ENCODE results near the gene IER2.
"Not testable (repeated sequence)": the region's sequence is repeated elsewhere in the genome, so short reads cannot be mapped to it uniquely, and the experiment has no call there.

IER2 gene

DNA sequence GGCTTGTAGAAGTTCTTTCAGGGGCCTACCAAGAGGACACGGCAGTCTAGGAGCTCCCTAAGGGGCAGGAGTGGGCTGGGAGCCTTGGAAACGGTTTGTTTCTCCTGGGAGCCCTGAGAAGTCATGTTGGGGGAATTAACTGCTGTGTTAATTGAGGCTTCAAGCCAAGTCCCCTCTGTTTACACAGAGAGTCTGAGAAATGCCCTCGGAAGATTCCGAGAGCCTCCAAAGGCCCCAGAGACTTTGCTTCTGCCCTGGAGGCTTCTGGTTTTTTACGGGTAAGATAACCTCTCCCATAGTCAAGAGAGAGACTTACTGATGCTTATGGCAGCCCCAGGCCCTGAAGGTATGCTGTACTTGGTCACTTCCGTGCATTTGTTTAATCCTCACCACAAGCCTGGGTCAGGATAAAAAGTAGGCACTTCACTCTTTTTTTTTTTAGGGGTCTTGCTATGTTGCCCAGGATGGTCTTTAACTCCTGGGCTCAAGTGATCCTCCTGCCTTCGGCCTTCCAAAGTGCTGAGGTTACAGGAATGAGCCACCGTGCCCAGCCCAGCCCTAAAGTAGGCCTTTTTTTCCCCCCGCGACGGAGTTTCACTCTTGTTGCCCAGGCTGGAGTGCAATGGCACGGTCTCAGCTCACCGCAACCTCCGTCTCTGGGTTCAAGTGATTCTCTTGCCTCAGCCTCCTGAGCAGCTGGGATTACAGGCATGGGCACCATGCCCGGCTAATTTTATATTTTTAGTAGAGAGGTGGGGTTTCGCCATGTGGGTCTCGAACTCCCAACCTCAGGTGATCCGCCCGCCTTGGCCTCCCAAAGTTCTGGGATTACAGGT lies 15.2 kb downstream of the IER2 start:
- DNase-seq: no peak

DNA sequence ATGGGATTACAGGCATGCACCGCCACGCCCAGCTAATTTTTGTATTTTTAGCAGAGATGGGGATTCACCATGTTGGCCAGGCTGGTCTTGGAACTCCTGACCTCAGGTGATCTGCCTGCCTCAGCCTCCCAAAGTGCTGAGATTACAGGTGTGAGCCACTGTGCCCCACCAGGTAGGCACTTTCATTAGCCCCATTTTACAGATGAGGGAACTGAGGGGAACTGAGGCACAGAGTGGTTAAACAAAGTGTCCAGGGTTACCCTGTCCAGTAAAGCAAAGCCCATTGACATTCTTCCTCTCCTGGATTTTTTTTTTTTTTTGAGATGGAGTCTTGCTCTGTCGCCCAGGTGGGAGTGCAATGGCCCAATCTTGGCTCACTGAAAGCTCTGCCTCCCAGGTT lies 15.9 kb downstream of the IER2 start:
- not testable (repeated sequence) for DNase-seq

DNA sequence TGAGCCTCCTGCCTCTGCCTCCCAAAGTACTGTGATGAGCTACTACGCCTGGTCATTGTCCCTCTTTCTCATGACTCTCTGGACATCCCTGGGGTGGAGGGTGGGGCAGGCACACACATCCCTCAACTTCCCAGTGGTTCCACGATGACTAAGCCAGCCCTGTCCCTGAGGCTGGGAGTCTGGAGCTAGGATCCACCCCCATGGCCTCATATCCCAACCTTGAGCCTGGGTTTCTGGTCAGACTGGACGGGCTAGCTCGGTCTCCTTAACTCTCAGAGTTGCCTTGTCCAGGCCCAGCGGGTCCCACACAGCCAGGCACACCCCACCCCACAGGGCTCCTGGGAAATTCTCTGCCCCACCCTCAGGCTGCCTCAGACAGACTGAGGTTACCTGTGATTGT lies 19.6 kb downstream of the IER2 start:
- DNase-seq: no peak

DNA sequence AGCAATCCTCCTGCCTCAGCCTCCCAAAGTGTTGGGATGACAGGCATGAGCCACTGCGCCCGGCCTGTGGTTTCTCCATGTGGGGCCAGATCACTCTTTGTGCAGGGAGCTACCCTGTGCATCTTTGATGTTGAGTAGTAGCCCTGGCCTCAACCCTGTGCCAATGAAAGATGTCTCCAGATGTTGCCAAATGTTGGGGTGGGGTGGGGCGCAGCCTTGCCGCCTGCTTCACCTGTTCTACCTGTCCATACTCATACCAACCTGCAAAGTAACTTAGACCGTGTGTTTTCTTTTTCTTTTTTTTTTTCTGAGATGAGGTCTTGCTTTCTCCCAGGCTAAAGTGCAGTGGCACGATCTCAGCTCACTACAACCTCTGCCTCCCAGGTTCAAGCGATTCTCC lies 20.9 kb downstream of the IER2 start:
- DNase-seq: no peak

DNA sequence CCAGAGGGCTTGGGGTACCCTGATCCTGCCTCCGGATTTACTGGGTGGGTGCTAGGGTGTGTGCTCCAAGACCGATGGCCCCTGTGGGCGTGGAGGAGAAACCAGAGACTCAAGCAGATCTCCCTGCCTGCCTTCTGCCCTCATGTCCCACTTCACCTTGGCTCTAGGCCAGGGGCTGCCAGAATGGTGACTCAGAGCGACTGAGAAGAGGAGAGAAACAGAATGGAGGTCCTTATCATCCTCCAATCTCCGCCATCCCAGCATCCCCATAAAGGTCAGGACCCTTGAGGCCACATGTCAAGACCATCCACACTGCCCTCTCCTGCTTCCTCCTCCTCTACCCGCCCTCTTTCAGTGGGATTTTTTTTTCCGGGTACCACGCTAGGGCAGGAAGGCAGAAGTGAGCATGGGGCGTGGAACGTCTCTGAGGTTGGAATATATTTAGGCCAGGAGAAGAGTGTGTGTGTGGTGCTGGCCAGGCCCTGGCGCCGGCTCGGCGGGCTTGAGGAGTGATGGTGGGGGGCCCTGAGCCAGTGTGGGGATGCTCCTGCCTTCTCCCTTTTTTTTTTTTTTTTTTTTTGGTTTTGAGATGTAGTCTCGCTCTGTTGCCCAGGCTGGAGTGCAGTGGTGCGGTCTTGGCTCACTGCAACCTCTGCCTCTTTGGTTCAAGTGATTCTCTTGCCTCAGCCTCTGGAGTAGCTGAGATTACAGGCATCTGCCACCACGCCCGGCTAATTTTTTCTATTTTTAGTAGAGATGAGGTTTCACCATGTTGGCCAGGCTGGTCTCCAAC lies 22.3 kb downstream of the IER2 start:
- DNase-seq: peak; percentile 46 to 57

DNA sequence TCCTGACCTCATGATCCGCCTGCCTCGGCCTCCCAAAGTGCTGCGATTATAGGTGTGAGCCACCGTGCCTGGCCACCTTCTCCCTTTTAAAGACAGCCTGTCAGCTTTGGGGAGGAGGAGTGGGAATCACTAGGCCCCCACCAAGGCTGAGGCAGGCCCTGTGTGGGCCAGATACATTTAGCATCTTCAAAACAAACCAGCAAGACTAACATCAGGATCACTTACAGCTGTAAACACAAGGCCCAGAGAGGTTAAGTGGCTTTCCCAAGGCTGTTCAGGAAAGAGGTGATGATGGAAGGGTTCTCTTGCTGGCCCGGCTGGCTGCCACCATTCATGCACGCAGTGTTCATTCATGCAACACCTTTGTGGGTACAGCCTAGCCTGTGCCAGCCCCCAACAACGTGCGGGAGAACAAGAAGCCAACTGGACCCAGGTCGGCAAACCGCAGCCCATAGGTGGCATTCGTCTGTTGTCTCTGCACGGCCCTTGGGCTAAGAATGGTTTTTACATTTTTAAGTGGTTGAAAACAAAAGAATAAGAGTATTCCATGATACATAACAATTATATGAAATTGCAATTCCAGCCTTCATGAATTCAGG lies 23.0 kb downstream of the IER2 start:
- DNase-seq: no peak

DNA sequence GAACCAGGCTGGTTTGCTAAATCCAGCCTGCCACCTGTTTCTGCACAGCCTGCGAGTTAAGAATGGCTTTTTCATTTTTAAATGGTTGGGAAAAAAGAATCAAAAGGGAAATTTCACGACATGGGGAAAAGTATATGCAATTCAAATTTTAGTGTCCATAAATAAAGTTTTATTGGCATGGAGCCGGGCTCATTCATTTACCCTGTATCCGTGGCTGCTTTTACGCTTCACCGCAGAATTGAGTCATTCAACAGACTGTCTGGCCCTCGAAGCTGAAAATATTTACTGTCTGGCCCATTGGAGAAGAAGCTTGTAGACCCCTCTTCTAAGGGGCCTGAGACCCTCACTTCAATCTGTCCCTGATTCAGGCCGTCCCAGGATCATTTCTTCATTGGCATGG lies 26.1 kb downstream of the IER2 start:
- no peak for DNase-seq

DNA sequence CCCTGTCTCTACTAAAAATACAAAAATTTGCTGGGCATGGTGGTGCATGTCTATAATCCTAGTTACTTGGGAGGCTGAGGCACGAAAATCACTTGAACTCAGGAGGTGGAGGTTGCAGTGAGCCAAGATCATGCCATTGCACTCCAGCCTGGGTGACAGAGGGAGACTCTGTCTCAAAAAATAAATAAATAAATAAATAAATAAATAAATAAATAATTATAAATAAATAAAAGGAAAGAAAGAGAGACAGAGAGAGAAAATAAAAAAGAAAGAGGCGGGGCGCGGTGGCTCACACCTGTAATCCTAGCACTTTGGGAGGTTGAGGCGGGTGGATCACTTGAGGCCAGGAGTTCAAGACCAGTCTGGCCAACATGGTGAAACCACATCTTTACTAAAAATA lies 27.4 kb downstream of the IER2 start:
- not testable (repeated sequence) for DNase-seq

DNA sequence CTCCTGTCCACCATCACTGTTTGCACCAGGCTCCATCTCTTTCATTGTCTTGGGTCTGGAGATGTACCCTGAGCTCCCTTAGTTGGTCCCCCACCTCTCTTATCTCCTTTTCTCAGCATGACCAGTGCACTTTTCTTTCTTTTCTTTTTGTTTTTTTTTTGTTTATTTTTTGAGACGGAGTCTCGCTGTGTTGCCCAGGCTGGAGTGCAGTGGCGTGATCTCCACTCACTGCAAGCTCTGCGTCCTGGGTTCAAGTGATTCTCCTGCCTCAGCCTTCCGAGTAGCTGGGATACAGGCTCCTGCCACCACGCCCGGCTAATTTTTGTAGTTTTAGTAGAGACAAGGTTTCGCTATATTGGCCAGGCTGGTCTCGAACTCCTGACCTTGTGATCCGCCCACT lies 28.1 kb downstream of the IER2 start:
- DNase-seq: not testable (repeated sequence)

DNA sequence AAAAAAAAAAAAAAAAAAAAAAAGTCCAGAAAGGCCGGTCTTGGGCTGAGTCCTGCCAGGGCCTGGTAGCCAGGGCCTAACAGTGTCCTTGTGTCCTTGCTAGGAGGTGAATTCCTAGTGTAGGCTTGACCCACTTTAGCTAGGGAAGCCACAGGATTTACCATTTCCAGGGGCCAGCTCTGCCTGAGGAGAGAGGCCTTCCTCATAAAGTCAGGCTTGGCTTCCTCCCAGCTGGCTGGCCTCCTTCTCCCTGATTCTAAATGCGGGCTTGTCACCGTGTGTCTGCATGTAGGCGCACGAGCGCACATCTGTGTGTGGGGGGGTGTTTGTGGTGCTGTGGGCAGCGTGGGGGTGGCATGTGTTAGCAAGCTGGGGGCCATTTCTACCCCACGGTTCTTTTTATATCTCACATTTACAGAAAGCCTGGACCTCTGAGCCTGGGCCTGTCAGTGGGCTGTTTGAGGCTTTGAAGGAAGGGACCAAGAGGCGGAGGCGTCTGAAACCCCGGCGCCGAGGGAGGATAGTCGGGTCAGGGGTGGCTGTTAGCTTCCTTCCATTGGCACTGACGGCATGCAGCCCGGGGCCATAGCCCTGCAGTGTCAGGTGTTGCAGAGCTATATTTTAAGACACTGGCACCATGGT lies 31.7 kb downstream of the IER2 start:
- peak in 1 of 2 donors; percentile 75 for DNase-seq

DNA sequence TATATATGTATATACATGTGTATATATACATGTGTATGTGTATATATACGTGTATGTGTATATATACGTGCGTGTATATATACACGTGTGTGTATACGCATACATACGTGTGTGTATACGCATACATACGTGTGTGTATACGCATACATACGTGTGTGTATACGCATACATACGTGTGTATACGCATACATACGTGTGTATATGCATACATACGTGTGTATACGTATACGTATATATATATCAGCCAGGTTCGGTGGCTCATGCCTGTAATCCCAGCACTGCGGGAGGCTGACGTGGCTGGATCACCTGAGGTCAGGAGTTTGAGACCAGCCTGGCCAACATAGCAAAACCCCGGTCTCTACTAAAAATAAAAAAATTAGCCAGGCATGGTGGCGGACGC lies 34.7 kb downstream of the IER2 start:
- not testable (repeated sequence) for DNase-seq

DNA sequence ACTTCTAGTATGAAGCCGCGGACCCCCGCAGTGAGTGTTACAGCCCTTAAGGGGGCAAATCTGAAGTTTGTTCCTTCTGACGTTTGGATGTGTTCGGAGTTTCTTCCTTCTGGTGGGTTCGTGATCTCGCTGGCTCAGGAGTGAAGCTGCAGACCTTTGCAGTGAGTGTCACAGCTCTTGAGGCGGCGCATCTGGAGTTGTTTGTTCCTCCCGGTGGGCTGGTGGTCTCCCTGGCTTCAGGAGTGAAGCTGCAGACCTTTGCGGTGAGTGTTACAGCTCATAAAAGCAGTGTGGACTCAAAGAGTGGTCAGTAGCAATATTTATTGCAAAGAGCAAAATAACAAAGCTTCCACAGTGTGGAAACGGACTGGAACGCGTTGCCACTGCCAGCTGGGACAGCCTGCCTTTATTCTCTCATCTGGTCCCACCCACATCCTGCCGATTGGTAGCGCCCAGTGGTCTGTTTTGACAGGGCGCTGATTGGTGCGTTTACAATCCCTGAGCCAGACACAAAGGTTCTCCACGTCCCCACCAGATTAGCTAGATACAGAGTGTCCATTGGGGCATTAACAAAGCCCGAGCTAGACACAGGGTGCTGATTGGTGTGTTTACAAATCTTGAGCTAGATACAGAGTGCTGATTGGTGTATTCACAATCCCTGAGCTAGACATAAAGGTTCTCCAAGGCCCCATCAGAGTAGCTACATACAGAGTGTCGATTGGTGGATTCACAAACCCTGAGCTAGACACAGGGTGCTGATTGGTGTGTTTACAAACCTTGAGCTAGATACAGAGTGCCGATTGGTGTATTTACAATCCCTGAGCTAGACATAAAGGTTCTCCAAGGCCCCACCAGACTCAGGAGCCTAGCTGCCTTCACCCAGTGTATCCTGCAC lies 35.8 kb downstream of the IER2 start:
- DNase-seq: not testable (repeated sequence)

DNA sequence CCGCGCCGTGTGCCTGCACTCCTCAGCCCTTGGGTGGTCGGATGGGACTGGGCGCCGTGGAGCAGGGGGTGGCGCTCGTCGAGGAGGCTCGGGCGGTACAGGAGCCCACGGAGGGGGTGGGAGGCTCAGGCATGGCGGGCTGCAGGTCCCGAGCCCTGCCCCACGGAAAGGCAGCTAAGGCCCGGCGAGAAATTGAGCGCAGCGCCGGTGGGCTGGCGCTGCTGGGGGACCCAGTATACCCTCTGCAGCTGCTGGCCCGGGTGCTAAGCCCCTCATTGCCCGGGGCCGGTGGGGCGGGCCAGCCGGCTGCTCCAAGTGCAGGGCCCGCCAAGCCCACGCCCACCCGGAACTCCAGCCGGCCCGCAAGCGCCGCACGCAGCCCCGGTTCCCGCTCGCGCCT lies 36.5 kb downstream of the IER2 start:
- DNase-seq: not testable (repeated sequence)

DNA sequence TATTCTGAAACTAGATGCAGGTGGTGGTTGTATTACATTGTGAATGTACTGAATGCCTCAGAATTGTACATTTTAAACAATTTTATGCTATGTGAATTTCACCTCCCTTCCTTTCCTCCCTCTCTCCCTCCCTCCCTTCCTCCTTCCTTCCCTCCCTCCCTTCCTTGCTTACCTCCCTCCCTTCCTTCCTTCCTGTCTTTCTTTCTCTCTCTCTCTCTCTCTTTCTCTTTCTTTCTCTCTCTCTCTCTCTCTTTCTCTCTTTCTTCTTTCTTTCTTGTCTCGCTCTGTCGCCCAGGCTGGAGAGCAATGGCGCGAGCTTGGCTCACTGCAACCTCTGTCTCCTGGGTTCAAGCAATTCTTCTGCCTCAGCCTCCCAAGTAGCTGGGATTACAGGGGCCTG lies 37.2 kb downstream of the IER2 start:
- no peak for DNase-seq

DNA sequence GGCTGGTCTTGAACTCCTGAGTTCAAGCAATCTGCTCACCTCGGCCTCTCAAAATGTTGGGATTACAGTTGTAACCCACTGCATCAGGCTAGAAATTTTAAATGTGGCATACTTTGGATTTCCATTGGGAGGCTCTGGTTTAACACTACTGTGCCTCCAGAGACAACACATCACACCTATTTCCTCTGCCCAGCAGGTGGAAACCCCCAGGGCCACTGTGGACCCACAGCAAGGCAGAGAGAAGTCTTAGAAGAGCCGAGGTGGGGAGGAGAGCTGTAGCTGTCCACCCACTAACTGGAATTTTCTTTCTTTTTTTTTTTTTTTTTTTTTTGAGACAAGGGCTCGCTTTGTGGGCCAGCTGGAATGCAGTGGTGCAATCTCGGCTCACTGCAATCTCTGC lies 39.4 kb downstream of the IER2 start:
- no peak for DNase-seq

DNA sequence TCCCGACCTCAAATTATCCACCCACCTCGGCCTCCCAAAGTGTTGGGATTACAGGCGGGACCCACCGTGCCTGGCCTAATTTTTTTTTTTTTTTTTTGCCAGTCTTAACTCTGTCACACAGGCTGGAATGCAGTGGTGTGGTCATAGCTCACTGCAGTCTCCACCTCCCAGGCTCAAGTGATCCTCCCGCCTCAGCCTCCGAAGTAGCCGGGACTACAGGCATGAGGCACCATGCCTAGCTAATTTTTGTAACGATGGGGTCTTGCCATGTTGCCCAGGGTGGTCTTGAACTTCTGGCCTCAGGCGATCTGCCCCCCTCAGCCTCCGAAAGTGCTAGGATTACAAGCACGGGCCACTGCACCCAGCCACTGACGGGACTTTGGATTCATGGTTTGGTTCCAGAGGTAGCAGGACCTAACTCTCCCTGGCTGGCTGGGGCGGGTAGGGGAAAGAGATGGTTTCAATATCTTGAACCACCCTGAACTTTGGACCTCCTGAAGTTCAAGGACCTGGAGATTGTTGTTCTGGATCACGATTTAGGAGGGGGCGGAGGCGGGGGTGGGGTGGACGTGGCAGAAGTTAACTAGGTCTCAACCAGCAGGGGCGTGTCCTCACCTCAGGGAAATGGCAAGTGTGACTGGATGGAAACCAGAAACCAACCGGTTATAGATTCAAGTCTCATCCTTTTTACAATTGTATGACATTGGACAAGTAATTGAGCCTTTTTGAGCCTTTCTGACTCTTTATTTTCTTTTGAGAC lies 40.8 kb downstream of the IER2 start:
- DNase-seq: no peak

DNA sequence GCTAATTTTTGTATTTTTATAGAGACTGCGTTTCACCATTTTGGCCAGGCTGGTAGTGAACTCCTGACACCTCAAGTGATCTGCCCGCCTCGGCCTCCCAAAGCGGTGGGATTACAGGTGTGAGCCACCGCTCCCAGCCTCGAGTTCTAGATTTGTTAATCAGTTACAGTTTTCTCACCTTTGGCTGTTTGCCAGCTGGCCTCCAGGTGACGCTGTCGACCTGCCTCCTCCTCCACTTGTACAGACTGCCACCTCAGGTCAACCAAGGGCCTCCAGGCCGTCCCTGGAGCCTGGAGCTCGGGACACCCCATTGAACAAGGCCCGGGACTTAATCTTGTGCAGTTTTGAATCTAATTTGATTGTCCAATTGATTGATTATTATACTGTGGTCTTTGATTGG lies 45.5 kb downstream of the IER2 start:
- DNase-seq: no peak

DNA sequence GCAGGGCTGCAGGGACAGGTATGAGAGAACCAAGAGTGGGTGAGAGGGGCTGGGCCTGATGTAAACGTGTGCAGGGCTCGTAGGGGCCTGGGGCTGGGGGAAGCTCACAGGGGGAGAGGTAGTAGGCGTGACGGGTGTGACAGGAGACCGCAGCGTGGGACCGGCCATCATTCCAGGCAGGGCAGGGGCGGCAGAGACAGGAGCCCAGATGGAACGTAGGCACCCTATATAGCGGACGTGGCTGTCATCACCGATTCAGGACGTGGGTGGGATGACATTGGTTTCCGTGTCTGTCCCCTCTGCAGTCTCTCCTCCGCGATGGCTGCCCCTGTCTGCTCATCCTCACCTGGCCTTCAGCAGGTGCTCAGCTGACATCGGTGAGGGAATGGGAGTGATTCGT lies 48.4 kb downstream of the IER2 start:
- no peak for DNase-seq

DNA sequence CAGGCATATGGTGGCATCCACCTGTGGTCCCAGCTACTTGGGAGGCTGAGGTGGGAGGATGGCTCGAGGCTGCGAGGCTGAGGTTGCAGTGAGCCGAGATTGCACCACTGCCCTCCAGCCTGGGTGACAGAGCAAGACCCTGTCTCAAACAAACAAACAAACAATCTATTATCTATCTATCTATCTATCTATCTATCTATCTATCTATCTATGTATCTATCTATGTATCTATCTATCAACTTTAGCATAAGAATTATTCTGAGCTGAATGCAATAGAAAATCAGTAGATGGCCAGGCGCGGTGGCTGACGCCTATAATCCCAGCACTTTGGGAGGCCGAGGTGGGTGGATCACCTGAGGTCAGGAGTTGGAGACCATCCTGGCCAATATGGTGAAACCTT lies 51.9 kb downstream of the IER2 start:
- DNase-seq: not testable (repeated sequence)

All from bone marrow (tissue), 2 donors.